Astrocyte of the spinal cord (primary cell): ENCODE measurements around the gene EVI2B.

Experiments used
- DNase-seq: peaks from one replicate; pipeline ENCODE4 v3.0.0; 2011; ENCODE audit warnings: low read depth, low spot score
- H3K4me3 ChIP-seq: 2 replicates; pipeline ENCODE4 v1.5.1; 2011; ENCODE audit warnings: low read depth, mild to moderate bottlenecking, low read length, moderate library complexity
- CTCF ChIP-seq: IDR thresholded peaks from 2 replicates; pipeline ENCODE4 v1.5.1; 2012; ENCODE audit warnings: low read depth, mild to moderate bottlenecking, low read length, inconsistent platforms
- in situ Hi-C: cut with HindIII; loops from 2 replicates; pipeline ENCODE4 v1.10.0; 2017; ENCODE audit warnings: low sequenced_read_pairs

EVI2B gene

GRCh38 chr17:31296142-31296541 lies 17.7 kb downstream of the EVI2B start:
- in situ Hi-C loops = no loop called here
- DNase-seq = no peak
- no peak overlapping the region for H3K4me3 ChIP-seq
- TF ChIP-seq CTCF = no peak

GRCh38 chr17:31295489-31295871 lies 18.4 kb downstream of the EVI2B start:
- in situ Hi-C loops = no loop called here
- no peak for TF ChIP-seq CTCF
- DNase-seq = no peak
- no peak overlapping the region for H3K4me3 ChIP-seq

- H3K4me3 ChIP-seq = no peak overlapping the region
- no peak for DNase-seq
- in situ Hi-C loops = no loop called here
- no peak for TF ChIP-seq CTCF
Measured at GRCh38 chr17:31294820-31295488, 18.9 kb downstream of the EVI2B start.

GRCh38 chr17:31294231-31294630 lies 19.6 kb downstream of the EVI2B start:
- in situ Hi-C loops = no loop called here
- no peak overlapping the region for H3K4me3 ChIP-seq
- DNase-seq = no peak
- no peak for TF ChIP-seq CTCF

DNA sequence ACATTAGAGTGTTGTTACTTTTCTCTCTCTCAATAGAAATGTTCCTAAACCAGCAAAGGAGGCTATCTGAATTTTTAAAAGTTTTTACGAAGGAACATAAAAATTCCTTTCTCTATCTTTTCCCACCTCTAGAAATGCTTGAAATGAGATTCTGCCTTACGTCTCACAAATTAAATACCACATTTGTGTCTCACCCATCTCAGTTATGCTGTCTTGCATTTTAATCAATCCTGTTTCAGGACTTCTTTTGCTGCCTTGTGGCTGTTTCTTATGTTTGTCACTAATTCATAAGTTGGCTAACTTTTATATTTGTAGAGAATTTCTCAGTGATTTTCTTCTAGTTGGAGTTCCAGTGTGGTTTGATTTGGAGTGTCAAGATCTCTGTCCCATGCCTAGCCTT lies 20.3 kb downstream of the EVI2B start:
- TF ChIP-seq CTCF = no peak
- H3K4me3 ChIP-seq = no peak overlapping the region
- in situ Hi-C loops = no loop called here
- no peak for DNase-seq

DNA sequence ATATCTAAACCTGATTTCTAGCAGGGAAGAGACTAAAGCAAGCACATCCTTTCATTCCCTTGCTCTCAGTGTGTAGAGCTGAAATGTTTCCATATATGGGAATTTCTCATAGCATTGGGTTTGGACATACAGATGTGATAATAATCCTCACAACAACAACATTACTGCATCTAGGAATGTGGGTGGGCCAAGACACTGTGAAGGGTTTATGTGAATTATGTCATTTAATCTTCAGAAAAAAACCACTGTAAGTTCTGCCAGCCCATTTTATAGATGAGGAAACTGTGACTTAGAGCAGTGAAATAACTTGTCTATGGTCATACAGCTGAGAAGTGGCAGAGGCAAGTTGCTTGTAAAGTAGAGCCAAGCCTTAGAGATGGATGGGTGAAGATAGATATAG lies 22.0 kb downstream of the EVI2B start:
- no peak for TF ChIP-seq CTCF
- DNase-seq = no peak
- H3K4me3 ChIP-seq = no peak overlapping the region
- in situ Hi-C loops = no loop called here
